ENCODE measurements around the gene HTATIP2.

DNA sequence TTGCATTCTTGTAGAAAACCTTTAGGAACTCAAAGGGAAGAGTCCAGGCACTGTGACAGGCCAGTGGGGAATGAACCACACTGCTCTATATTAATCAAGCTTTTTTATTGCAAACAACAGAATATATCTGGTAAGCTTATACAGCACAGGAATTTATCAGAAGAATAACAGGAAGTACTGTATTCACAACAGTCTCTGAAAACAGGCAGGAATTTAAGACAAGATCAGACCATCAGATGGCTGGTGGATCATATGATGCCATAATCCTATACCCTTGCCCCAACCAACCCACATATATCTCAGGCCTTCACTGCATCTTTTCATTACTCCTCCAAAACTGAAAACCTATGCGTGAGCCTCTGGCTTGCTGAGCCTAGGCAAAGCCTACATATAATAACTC lies 1.0 kb upstream of the HTATIP2 start:
- TF ChIP-seq, protein P1, sequence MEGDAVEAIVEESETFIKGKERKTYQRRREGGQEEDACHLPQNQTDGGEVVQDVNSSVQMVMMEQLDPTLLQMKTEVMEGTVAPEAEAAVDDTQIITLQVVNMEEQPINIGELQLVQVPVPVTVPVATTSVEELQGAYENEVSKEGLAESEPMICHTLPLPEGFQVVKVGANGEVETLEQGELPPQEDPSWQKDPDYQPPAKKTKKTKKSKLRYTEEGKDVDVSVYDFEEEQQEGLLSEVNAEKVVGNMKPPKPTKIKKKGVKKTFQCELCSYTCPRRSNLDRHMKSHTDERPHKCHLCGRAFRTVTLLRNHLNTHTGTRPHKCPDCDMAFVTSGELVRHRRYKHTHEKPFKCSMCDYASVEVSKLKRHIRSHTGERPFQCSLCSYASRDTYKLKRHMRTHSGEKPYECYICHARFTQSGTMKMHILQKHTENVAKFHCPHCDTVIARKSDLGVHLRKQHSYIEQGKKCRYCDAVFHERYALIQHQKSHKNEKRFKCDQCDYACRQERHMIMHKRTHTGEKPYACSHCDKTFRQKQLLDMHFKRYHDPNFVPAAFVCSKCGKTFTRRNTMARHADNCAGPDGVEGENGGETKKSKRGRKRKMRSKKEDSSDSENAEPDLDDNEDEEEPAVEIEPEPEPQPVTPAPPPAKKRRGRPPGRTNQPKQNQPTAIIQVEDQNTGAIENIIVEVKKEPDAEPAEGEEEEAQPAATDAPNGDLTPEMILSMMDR (conservative IDR thresholded peaks at IDR 0.05 in 1 of 2, IDR thresholded peaks at IDR 0.05 in 1 of 2; ENCODE audit: extremely low read depth in 1 of 2, insufficient read depth in 1 of 2, low read depth in 1 of 2, low read length in 2 of 2) = no peak
- no peak for TF ChIP-seq EZH2 (IDR thresholded peaks at IDR 0.05; ENCODE audit: borderline replicate concordance, low read length)

All from mammary epithelial cell (primary cell).